ENCODE data around the gene FANCC.
A peak's percentile ranks its signal among the peaks of the same experiment; 100 is the strongest.

Gene FANCC

DNA sequence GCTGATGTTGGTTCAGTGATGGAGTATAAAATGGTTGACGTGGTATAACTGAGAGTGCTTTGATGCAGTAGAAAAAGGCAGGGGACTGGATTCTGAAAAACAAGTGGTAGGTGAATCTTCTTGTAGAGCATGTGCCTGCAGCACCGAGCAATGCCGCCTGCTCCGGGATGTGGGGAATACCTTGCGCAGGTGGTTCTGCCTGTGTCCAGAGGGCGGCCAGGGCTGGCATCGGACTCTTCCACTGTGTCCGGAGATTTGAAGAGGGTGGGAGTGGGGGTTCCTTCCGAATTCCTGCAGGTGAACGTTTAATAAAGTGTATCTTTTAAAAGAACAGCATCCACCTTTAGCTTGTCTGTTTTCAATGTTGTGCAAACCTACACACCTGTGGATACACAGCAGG lies 238.0 kb downstream of the FANCC start:
- no peak for DNase-seq (ENCODE audit: low read depth, low spot score)
- no peak overlapping the region for H3K27ac ChIP-seq

DNA sequence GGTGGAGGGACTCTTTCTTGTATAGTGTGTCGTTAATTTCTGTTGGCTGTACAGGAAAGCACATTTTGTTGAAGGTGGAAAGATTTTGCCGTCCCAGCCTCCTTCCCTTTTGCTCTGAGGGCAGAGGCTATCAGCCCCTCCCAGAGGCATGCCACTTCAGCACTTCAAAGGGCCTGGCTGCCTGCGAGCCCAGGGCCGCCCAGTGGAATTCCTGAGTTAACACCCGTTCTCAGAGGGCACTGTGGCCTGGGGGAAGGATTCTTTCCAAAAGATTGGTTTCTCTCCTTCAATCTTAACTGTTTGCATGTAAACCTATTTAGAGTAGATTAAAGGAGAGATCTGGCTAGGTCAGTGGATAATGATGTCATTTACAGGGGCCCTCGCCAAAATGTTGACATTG lies 238.6 kb downstream of the FANCC start:
- H3K27ac ChIP-seq, result no peak overlapping the region
- no peak for DNase-seq (ENCODE audit: low read depth, low spot score)

DNA sequence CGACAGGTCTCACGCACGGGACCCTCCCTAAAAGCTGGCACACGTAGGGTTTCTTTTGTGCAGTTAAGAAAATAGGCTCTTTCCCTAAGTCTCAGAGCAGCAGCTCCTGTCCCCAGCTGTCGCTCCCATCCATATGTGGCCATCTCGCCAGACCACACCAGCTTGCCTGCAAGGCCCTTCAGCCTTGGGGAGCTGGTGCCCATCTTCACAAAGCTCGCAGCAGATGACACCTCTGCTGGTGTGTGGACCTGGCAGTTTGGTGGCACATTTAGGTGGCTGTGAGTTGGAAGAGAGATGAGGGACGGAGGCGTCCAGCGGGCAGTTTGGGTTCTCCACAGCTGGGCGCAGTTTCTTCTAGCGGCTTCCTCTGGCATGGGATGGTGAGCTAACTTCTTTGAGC lies 239.0 kb downstream of the FANCC start:
- DNase-seq (ENCODE audit: low read depth, low spot score), result no peak
- H3K27ac ChIP-seq, result no peak overlapping the region

DNA sequence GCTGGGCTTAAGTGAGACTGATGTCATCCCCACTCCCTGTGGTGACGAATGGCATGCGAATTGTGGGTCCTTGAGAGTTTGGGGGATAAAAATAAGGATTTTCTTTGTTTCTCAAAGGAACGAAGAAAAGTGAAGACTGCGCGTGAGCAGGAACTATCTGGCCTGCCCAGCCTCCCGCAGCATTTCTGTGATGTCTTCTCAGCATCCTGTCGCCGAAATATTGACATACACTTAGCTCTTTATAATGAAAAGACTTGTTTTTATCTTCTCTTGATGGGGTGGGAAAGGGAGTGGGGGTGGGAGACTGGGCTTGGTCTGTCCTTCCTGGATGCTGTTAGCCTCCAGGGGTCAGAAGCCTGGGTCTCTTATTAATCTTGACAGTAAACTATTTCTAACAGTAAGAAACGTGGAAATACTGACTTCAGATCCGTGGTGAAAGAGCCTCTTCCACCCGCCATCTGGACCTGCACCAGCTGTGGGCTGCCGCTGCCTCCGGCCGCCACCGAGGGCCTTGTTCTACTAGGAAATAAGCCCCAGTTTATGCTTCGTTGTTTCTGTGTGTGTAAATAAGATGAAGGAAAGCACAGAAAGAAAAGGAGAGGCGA lies 239.6 kb downstream of the FANCC start:
- no peak for DNase-seq (ENCODE audit: low read depth, low spot score)
- H3K27ac ChIP-seq, result no peak overlapping the region

DNA sequence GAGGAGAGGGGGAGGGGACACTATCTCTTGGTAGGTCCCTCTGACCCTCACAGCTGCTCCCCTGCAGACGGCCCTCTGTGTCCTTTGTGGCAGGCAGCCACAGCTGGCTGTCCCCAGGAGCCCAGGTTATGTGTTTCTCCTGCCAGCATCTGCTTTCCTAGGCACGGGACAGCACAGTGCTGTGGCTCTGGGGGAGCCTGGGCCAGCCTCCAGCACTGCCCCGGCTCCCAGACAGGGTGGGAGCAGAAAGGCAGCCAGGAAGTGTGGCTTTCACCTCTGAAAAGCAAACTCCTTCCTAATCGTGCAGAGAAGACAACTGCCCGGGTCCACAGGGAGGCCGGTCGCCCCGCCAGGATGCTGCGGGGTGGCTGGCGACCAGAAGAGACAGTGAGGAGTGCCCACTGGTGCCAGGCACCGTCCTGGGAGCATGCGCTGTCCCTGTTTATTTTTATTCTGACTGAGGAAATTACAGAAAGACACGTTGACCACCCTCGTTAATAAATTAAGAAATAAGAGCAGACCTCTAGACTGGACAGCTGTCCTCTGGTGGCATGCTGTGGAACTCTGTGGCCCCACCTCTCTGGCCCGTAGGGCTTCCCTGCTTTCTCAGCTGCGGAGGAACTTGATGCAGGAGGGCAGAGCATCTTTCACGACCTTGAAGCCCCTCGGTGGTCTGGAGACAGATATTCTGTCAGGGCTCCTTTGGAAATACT lies 240.3 kb downstream of the FANCC start:
- no peak for DNase-seq (ENCODE audit: low read depth, low spot score)
- peak overlapping the region; percentile 3 for H3K27ac ChIP-seq

DNA sequence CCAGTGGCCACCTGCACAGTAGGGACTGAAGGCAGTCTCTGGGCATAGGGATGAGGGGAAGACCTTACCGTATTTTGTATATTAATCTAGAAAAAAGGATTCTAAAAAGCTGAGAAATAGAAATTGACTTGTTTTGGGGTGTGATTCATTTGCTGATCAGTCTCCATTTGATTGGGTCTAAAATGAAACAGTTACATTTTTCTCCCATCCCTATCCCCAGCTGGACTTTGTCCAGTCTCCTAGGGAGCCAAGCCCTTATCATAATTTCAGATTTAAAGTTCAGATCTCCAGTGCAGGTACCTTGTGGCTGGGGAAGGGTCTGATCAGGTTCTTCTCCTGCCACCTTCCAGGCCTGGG lies 240.8 kb downstream of the FANCC start:
- peak overlapping the region; percentile 3 for H3K27ac ChIP-seq
- no peak for DNase-seq (ENCODE audit: low read depth, low spot score)

DNA sequence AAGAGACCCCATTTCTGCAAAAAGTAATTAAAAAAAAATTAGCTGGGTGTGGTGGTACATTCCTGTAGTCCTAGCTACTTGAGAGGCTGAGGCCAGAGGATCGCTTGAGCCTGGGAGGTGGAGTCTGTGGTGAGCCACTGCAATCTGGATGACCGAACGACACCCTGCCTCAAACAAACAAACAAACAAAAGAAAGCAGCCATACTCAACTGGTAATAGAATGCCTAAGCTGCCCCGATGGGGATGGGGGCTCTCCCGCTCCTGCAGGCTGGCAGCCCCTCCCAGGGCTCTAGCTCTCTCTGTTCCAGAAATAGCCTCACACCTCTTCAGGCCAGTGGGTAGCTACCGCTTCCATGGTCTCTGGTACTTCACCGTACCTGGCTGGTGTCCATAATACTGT lies 241.8 kb downstream of the FANCC start:
- no peak for DNase-seq (ENCODE audit: low read depth, low spot score)

DNA sequence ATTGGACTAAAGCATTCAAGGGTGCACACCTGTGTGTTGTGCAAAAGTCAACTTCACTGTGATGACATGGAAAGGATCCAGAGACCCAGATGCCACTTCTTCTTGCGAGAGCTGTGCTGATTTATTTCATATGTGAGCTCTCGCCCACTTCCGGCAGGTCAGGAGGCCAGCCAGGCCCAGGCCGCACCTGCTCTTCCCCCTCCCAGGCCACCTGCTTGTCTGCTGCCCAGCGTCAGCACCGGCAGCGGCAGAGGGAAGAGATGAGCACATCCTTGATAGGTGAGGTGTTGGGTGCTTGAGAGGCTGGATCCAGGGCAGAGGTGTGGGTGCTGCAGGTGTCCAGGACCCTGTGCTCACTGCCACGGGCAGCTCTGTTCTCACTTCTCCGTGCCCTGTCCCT lies 242.9 kb downstream of the FANCC start:
- no peak overlapping the region for H3K27ac ChIP-seq
- DNase-seq (ENCODE audit: low read depth, low spot score), result no peak

More for the DNA sequence above, 241.8 kb downstream of the FANCC start:
- no peak overlapping the region for H3K27ac ChIP-seq

DNA sequence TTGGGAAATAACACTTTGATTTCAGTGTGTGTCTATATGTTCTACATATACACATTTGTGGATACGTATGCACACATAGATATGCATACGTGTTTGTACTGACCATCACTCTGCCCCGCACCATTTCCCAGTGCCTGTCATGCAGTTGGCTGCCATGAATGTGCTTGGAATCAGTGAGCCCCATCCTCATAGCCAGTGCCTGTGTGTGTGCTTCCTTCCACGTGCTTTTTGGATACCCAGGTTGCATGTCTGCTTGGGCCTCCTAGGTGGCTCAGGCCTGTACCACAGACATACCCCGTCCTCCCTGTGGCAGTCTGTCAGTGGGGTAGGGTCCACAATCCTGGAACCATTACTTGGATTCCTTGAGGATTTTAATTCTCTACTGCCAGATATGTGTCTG lies 243.6 kb downstream of the FANCC start:
- DNase-seq (ENCODE audit: low read depth, low spot score), result no peak
- no peak overlapping the region for H3K27ac ChIP-seq

DNA sequence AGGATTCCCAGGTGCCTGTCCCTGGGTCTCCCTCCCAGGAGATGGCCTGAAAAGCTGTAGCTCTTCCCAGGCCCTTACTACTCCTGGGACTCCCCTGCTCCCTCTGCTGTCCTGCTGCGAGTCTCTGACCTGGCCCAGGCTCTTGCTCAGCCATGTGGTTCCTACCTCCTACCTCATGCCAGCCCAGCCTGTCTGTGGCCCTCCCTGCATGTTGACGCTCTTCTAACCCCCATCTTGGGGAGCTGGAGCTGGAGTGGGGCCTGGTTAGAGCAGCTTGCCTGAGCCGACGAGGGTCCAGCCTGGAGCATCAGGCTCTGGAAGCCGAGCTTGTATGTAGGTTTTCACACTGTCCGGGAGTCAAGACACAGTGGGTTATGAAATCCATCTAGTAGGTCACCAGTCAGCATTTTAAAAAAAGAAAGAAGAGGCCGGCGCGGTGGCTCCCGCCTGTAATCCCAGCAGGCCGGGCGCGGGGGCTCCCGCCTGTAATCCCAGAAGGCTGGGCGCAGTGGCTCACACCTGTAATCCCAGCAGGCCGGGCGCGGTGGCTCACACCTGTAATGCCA lies 244.4 kb downstream of the FANCC start:
- DNase-seq (ENCODE audit: low read depth, low spot score), result no peak
- no peak overlapping the region for H3K27ac ChIP-seq

DNA sequence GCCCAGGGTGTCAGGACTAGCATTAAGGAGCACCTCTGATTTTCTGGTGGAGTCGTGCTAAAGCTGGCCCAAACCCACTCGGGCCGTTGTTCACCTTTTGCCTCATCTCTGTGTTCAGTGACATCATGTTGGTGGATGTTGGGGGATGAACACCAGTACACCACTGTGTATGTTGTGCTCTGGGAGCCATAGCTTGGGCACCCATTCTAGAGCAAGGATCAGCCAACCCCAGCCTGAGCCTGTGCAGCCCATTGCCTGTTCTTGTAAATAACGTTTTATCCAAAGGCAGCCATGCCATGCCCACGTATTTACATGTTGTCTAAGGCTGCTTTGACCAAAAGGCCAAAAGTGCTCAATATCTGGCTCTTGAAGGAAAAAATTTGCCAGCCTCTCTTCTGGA lies 245.6 kb downstream of the FANCC start:
- H3K27ac ChIP-seq, result no peak overlapping the region
- DNase-seq (ENCODE audit: low read depth, low spot score), result no peak

DNA sequence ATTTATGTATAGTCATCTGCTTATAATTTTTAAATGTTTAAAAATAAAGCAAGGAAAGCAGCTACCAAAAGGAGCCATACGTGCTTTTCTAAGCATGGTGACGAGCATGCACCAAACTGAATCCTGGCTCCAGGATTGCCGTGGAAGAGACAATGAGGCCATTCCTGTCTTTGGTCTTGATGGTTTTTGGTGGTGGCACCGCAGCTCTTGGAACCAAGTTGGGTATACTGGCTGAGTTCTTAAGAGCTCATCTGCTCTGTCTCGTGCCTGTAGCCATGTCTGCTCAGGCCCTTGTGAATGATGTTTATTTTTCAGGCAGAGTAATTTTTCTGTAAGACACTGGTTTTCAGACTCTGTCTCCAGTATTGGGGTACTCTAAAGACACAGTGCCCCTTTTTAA lies 246.1 kb downstream of the FANCC start:
- no peak overlapping the region for H3K27ac ChIP-seq
- no peak for DNase-seq (ENCODE audit: low read depth, low spot score)

DNA sequence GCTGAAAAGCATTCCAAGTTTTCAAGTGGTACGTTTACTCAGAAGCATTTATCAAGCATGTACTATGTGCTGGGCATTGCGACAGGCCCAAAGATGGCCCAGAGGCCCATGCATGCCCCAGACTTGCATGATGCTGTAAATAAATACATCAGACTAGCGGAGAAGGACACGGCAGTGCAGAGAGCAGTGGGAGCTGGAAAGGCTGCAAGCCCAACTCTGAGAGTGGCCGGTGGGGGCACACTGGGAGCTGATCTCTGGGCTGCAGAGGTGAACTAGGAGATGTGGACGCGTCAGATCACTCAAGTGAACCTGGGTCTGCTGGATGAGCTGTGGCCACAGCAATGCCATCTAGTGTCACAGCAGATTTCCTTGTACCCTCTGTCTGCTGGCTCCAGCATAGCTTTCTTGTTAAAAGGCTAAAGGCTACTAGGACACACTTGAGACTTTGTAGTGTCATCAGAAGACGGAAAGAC lies 246.9 kb downstream of the FANCC start:
- H3K27ac ChIP-seq, result no peak overlapping the region
- no peak for DNase-seq (ENCODE audit: low read depth, low spot score)

DNA sequence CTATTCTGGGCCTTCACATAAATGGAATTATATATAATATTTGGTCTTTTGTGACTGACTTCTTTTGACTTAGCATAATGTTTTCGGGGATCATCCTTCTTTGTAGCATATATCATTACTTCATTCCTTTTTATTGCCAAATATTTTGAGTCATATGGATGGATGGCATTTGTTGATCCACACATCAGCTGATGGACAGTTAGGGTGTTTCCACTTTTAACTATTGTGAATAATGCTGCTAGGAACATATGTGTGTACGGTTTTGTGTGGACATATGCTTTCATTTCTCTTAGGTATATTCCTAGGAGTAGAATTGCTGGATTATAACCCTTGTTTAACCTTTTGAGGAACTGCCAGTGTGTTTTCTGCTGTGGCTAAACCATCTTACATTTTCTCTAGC lies 249.6 kb downstream of the FANCC start:
- no peak for DNase-seq (ENCODE audit: low read depth, low spot score)
- H3K27ac ChIP-seq, result peak overlapping the region; percentile 71

DNA sequence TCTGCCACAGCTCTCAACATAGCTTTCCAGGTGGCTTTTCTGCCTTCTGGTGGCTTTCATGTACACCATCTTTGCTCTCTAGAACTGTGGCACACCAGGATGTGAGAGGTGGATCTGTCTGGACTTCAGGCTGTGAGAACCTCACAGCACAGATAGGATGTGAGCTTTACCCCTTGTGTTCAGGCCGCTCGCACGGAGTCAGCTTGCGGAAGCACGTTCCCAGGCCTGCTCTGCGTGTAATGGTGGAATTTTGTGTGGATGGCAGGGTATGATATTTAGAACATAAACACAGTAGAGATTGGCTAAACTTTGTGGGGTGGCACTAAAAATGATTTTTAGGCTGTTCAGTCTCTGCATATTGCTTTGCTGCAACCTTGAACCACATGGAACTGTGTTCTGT lies 250.5 kb downstream of the FANCC start:
- peak overlapping the region; percentile 71 for H3K27ac ChIP-seq
- no peak for DNase-seq (ENCODE audit: low read depth, low spot score)

DNA sequence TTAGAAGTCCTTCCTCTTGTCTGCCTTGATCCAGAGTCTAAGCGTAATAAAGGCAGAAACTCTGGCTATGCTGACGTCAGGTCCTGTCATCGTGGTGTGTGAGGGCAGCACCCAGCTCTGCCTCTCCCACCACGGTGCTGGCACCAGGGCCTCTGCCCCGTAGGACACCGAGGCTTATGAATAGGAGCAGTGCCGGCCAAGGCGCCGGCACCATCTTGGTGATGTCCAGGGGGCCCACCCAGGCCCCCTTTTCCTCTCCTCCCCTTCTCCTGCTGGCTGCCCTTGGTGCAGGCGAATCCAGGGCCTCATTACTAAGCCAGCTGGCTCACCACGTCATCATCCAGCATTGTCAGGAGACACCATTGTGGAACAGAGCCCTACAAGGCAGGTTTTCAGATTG lies 252.3 kb downstream of the FANCC start:
- no peak for DNase-seq (ENCODE audit: low read depth, low spot score)
- H3K27ac ChIP-seq, result peak overlapping the region; percentile 71

DNA sequence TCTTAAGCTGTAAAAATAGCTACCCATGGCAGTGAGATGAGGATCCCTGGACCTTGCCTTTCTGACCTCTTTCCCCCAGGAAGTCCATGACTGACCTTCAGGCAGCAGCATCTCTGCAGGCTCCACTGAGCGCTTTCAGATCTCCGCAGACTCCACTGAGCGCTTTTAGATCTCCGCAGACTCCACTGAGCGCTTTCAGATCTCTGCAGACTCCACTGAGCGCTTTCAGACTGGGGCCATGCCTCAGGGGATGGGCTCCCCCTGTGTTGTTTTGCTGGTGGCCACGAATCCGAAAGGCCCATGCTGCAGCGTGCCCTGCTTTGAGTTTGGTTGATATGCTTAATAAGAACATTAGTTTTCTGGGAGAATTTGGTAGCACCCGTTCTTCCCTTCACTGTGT lies 254.2 kb downstream of the FANCC start:
- DNase-seq (ENCODE audit: low read depth, low spot score), result no peak
- H3K27ac ChIP-seq, result peak overlapping the region; percentile 71

DNA sequence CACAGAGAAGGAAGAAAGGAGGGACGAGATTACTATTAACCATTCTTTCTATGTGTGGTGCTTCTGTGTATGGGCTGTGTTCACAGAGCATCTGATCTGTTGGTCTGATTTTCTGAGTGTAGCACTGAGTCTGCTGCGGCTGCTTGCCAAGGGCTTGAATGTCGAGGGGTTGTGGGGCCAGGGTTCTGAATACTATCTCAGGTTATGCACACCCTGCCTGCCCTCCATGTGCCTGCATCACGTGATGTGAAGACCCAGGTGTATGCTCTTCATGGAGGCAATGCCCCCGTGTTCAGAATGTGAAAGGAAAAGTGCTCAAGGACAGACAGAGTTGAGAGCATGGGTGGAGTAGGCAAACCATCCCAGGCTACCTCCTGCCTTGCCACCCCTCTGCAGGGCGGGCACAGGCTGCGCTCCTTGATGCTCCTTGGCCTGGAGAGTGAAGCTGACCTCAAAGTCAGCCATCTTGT lies 254.9 kb downstream of the FANCC start:
- peak overlapping the region; percentile 71 for H3K27ac ChIP-seq
- no peak for DNase-seq (ENCODE audit: low read depth, low spot score)

DNA sequence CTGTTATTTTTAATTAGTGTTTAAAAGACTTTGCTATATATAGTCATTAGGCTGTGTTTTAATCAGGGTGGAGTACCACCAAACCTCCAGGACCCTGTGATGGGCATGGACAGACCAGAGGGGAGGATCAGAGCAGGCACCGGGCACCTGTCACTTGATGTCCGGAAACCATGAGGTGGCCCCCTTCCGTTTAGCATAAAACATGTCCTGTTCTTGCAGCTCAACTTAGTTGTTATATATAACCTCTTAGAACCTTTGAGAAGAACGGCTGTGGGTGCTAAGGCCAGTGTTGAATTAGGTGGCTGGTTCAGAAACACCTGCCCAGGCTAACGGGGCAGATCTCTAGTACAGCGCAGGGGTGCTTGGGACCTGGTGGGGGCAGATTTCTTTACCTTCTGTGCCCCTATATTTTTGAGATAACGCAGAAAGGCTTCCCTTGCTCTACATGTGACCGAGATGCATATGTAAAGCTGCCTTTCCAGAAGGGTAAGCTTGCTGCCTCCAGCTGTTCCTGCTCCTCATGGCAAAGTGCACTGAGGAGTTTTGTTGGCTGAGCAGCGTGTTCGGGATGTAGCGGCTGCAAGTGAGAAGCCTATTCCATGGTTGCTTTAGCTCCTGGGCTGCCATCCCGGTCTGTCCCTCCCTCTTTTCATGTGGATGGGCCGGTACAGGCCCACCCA lies 255.5 kb downstream of the FANCC start:
- DNase-seq (ENCODE audit: low read depth, low spot score), result no peak

DNA sequence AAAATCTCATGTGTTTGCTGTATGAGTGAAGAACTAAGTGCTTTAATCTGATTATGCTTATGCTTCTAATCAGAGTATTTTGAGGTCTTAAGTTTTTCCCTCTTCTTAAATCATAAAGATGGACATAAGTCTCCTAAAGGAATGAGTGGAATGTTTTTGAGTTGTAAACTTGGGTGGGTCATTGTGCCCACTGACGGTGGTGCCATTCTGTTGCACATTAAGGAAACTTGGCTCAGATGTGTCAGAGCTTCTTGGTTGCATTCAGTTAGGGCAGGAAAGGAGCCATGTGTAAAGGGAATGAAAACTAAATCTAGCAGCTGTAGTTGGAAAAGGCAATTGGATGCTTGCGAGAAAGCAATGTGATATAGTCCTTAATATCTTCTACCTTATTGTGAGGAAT lies 256.6 kb downstream of the FANCC start:
- DNase-seq (ENCODE audit: low read depth, low spot score), result no peak
- no peak overlapping the region for H3K27ac ChIP-seq

More for the DNA sequence above, 255.5 kb downstream of the FANCC start:
- H3K27ac ChIP-seq, result peak overlapping the region; percentile 71

DNA sequence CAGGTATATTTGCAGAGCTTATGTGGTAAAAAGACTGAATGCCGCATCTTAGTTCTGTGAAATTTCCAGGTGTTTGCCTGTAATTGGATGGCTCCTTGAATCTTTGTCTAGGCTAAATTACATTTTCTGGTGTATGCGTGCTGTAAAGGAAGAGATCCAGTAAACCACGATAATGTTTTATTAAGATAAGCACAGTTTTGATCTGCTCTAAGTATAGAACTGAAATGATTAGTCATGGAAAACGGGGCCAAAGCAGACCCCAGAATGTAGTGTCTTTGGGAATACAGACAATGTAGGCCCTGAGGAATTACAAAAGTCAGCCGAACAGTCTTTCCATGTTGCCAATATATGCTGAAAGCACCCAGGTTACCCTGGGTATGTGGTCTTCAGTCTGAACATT lies 257.3 kb downstream of the FANCC start:
- DNase-seq (ENCODE audit: low read depth, low spot score), result no peak
- no peak overlapping the region for H3K27ac ChIP-seq
